ENCODE data around the gene NOBOX.
"Not testable (repeated sequence)": the region's sequence is repeated elsewhere in the genome, so short reads cannot be mapped to it uniquely, and the experiment has no call there.

Gene NOBOX

GRCh38 chr7:144391014-144391413, 12.5 kb downstream of the NOBOX start:
- DNase-seq, result no peak

DNA sequence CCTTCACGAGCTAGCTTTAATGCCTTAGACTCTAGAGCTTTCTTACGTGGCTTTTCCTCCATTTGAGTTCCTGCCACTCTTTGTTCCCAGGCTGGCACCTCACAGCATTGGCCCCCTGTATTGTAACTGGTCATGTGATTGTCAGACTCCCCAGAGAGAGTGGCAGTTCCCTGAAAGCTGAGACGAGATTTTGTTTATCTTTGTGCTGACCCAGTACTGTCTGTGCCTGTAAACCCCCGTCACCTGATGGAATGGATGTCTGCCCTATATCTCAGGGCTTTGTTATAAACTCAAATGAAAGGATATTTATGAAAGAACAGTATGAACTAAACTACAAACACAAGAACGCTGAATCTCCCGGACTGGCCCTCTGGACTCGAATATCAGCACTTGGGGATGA, 13.0 kb downstream of the NOBOX start:
- DNase-seq, result peak in 1 of 14 donors; percentile 5

DNA sequence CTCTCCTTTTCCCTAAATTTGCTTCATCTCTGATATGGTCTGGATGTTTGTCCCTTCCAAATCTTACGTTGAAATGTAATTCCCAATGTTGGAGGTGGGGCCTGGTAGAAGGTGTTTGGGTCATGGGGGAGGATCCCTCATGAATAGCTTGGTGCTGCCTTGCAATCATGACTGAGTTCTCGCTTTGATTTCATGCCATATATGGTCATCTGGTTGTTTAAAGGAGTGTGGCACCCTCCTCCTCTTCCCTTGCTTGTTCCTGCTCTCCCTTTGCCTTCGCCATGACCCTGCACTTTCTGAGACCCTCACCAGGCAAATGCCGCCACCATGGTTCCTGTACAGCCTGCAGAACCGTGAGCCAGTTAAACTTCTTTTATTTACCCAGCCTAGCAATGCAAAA, 14.5 kb downstream of the NOBOX start:
- no peak for DNase-seq

GRCh38 chr7:144386741-144387140, 16.8 kb downstream of the NOBOX start:
- DNase-seq, result no peak

DNA sequence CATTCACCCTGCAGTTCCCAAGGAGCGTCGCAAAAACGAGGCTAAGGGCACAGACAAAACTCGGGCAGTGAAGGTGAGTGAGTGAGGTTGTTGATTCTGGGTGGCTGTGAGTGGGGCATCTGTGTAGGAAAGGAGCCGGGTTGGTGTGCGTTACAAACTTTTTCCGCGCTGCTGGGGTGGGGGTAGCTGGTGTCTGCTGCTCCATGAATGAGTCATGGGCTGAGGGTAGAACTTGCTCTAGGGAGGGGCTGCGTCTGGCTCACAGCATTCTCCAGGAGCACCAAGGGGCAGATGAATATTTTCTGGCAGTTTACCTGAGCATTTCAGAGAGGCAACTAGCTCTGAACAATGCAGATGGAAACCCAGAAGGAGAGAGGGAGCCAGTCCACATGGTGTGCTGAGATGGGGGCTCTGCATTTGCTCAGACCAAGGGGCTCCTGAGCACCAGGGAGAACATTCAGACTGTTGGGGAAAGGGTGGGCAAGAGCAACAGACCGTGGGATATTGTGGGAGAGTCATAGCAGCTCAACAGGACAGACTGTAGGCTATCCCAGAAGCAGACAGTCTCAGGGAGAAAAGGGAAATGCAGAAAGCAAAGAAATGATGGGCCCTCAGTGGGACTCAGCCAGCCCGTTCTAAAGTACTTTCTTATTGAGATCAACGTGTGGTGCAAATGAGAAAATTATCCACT, 18.8 kb downstream of the NOBOX start:
- no peak for DNase-seq

GRCh38 chr7:144384071-144384470, 19.4 kb downstream of the NOBOX start:
- no peak for DNase-seq

DNA sequence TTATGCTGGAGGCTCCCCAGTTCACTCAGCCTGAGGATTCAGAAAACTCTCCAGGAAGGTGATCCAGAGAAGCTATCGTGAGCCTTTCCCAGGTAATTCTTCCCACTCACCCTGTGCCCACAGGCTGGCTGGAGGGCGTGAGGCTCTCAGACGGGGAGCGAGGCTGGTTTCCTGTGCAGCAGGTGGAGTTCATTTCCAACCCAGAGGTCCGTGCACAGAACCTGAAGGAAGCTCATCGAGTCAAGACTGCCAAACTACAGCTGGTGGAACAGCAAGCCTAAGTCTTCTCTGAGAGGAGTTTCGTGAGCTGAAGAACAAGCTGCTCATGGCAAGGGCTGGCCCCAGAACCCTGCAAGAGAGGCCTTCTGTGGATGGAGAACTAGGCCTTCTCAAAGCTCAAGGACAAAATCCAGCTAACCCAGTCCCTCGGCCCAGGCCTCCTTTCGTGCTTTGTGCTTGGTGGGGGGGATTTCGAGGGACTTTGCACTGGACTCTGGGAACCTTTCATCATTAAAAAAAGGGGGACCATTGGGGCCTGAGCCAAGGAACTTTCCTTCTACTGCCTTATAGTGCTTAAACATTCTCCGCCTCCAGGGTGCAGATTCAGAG, 23.6 kb downstream of the NOBOX start:
- DNase-seq, result no peak

- DNase-seq, result no peak
These were observed 24.8 kb downstream of the NOBOX start for GRCh38 chr7:144378651-144379050.

DNA sequence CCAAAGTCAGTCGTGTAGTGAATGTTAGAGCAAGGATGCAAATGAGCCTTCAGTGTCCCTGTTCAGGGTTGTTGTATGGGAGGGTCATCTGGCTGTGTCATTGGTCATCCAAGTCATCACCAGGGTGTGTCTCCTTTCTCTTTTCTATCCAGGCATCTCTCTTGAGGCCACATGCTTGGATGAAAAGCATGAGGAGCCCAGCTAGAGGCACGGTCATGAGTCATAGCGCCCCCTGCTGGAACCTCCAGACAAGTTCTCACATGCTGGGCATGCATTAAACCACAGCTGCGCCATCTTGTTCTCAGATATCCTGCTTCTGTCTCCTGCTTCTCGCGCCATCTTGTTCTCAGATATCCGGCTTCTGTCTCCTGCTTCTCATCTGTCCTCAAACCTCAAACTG, 34.3 kb downstream of the NOBOX start:
- DNase-seq, result not testable (repeated sequence)

GRCh38 chr7:144367250-144367649, 36.2 kb downstream of the NOBOX start:
- DNase-seq, result not testable (repeated sequence)

DNA sequence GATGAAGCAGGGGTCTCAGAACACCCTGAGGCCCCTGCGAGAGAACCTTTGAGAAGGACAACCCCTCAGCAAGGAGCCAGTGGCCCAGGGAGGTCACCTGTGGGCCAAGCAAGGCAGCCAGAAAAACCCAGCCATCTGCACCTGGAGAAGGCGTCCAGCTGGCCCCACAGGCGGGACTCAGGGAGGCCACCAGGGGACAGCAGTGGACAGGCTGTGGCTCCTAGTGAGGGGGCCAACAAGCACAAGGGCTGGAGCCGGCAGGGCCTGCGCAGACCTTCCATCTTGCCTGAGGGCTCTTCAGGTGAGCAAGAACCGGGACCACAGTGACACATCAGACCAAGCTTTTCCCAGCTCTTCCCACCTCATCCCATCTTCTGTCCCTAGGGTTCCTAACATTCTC, 38.0 kb downstream of the NOBOX start:
- not testable (repeated sequence) for DNase-seq

- not testable (repeated sequence) for DNase-seq
These were observed 41.4 kb downstream of the NOBOX start for GRCh38 chr7:144362061-144362460.

DNA sequence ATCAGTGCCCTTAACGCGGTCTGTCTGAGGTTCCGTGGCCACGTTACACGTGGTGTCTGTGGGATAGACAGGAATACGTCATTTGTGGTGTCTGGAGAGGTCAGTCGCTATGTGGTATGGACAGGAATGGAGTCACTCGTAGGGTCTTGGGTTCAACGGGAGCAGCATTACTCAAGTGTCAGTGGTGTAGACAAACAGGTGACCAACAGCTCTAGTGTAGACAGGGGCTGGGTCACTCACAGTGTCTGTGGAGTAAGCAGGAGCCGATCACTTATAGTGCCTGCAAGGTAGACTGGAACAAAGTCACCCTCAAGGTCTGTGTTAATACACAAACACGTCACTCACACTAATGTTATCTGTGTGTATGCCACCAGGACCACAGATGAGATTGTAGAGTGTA, 46.6 kb downstream of the NOBOX start:
- DNase-seq, result not testable (repeated sequence)

DNA sequence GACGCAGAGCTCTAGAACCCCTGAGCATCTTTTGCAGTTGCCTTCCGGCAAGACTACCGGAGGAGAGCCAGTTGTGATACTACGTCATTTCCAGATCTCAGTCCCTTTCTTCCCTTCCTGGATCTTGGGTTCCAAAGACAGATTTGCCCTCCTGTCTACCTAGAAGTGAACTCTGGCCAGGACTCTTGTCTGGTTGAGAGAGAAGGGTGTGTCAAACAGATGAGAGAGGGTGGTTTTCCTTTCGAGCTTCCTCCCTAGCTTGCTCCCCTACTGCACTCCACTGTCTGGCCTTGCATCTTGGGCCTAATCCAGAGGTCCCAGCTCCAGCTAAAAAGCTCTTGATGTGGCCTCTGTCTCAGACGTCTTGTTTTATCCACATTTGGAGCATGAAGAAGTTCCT, 47.3 kb downstream of the NOBOX start:
- DNase-seq, result not testable (repeated sequence)

DNA sequence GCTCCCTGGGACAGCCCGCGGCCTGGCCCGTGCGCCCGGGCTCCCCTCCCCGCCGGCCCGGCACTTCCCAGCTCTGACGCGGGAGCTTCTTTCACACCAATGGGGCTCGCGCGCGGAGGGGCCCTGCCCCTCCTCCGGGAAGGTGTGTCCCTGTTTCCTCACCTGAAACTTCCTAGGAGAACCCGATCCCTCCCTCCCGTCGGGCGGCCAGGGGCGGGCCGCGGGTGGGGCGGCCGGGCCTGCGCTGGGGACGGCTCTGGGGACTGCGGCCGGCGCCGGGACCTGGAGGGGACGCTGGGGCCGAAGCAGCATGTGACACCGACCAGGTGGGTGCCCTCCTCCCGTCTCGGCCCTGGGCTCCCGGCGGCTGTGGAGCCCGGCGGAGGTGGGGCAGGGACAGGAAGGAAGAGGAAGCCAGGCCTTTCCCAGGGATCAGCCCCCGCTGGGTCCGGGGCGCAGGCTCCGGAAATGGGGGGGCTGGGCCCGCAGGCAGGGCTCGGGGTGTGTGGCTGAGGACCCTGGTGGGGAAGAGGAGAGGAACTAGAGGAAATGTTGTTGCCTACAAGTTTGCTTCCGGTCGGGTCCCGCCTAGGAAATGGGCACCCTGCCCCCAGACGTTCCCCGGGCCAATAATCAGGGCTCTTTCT, 48.2 kb downstream of the NOBOX start, which contains the start of gene ARHGEF5:
ARHGEF5 (plus strand) TSS at position 227 of the 647 bp plus-strand sequence. CDS start 7,268 bp downstream, outside the sequence.
- not testable (repeated sequence) for DNase-seq

DNA sequence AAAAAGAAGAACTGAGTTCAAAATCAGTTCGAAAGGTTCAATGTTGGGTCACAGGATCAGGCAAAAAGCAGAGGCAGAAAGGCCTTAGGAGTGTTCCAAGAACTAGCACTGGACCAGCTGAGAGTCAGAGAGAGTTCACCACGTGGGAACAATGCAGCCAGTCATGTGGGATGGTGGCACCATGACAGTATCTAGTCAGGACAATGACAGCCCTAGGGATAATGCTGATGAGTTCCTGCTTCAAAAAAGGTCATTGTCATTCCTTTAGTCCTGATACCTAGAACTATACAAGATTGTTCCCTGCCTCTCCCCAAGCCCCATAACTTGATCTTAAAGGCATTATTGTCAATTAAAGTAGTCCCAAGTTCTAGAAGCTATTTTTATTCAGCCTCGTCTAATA, 51.8 kb downstream of the NOBOX start:
- not testable (repeated sequence) for DNase-seq

GRCh38 chr7:144348625-144349024, 54.9 kb downstream of the NOBOX start:
- DNase-seq, result not testable (repeated sequence)

Measured in C1 segment of cervical spinal cord (tissue), 14 donors.